Hippocampal formation (tissue), 2 donors: ENCODE measurements around the gene PSMA7.
"Not testable (repeated sequence)": the region's sequence is repeated elsewhere in the genome, so short reads cannot be mapped to it uniquely, and the experiment has no call there.

Experiments used
- DNase-seq, 2 donors: peaks; one replicate each; lab custom pipeline; 2025; lab: John Stamatoyannopoulos, UW

The PSMA7 gene

DNA sequence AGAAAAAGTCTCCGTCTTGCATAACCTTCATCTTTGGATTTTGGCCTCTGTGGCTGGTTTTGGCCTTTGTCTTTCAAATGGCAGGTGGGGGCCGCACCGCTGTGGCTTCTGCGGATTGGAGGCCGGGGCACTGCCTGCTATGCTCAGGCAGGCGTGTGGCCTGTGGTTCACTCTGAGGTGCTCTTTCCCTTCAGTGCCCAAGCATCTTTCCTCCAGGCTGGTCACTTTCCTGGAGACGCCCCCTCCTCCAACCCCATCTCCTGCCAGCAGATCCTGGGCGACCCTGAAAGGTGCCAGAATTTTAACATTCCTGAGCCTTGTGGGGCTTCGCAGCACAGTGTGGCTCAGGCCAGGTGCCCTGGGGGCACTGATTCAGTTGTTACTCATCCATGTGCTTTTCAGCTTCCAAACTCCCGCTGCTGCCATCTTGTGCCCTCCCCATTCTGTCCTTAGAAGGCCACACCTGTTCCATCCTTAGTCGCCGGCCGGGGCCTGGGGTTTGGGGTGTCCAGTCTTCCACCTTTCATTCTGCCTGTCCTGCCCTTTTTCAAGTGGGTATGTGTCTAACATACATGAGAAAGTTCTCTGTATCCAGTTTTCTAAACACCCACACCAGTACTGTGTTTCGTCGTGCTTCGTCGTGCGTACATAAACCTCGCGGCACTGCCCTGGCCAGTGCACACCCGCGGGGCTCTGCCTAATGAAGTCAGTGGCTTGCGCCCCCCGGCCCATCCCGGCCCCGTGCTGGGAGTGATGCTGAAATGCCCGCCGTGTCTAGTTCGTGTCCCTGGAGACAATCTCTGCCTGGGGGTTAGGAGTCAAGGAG lies 12.4 kb upstream of the PSMA7 start:
- DNase-seq = no peak

DNA sequence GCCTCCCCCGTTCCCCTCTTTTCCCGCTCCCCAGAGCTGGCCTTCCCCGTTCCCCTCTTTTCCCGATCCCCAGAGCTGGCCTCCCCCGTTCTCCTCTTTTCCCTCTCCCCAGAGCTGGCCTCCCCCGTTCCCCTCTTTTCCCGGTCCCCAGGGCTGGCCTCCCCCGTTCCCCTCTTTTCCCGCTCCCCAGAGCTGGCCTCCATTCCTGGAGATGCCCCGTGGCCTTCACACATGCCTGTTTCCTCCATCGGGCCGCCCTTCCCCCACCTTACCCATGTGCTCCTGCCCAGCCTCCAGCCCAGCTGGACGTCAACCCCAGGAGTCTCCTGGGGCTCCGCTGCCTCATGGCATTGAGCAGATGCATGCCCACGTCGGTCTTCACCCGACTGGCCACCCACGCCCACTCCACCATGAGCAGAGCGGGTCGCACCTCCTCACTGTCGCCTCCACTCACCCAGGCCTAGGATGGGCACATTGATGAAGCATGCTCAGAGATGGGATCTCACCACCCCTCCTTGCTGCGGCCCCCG lies 8.7 kb upstream of the PSMA7 start:
- no peak for DNase-seq

DNA sequence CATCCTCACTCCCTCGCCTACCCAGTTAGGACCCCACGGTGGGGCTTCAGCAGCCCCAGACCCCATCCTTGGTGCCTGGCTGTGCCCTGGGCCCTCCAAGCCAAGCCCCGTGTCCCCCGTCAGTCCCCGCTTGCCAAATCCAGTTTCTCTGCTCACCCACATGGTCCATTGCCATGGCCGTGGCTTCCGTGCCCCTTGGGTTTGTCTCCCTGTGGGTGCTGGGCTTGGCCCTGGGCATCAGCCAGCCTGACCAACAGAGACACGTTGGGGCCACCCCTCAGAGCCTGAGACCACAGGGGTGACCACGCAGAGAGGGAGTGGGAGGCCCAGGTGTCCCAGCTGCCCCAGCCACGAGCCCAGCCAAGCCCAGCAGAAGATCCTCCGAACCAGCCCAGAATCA lies 8.0 kb upstream of the PSMA7 start:
- DNase-seq = no peak

- DNase-seq = no peak
These were observed 7.0 kb upstream of the PSMA7 start for GRCh38 chr20:62150310-62150575.

DNA sequence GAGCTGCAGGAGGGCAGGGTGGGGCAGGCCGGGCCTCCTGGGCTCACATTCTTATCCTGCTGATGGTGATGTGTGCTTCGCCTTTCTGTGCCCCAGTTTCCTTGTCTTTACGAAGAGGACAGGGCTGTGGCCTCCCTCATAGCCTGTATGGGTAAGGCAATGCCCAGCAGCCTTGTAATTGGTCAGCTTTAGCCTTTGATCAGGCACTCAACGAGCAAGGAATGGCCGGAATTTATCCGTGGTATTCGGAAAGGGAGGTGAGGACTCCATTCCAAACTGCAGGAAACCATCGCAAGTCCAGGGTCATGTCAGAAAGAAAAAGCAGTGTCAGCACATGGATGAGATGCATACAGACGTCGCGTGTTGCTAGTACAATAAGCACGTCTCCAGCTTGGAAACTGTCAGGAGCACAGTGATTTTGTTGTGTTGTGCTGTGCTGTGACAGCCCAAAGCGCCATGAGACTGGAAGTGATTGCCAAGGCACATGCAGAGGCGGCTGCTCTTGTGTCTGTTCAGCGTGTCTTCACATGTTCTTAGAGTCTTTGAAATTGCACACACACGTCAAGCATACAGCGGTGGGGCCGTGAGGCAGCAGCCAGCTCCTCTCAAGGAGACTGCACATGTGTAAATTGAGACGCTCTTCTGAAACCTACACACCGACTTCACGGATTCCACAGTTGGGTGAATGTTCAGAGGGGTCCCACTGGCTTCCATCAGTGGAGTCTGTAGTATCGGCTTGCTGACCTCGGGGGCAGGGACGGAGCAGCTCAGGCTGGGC lies 6.5 kb upstream of the PSMA7 start:
- DNase-seq = no peak

GRCh38 chr20:62148908-62149314 lies 5.7 kb upstream of the PSMA7 start:
- no peak for DNase-seq

- not testable (repeated sequence) for DNase-seq
These were observed 5.2 kb upstream of the PSMA7 start for GRCh38 chr20:62148383-62148782.

GRCh38 chr20:62147528-62147927 lies 4.3 kb upstream of the PSMA7 start:
- DNase-seq = no peak

DNA sequence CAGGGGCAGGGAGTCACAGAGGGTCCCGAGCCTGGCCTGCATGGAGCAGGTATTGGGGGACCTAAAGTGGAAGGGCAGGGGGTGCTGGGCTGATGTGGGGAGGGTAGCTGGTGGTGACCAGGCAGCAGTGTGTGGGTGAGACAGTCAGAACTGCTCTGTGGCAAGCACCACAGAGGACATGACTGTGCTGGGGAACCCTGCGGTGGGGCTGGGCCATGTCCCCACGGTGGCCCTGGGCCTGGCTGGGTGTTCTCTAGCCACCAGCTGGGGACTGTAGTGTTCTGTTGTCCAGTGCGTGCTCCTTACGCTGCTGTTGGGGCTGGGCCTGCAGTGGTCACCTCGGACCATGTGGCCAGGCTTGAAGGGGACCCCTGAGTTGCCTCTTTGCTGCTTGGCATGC lies 3.9 kb upstream of the PSMA7 start:
- no peak for DNase-seq

DNA sequence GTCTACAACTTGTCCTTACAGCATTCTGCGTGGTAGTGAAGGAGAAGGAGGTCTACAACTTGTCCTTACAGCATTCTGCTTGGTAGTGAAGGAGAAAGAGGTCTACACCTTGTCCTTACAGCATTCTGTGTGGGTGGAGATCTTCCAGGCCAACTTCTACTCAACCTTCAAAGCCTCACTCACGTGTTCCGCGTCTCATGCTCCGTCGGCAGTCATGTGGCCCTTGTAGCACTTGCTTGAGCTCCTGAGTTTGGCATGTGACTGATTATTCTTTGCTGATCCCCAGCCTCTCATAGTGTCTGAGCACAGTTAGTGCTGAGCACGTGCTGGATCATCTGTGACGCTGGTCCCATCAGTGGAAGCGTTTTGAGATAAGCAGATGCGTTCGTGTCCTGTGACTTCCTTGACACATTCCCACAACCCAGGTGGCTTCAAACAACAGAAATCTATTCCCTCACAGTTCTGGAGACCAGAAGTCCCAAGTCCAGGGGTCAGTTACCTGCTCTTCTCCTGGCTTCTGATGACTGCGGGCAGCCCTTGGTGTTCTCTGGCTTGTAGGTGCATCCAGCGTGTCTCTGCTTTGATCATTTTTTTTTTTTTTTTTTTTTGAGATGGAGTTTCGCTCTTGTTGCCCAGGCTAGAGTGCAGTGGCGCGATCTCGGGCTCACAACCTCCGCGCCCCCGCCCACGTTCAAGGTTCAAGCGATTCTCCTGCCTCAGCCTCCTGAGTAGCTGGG lies 3.0 kb upstream of the PSMA7 start:
- DNase-seq = no peak

GRCh38 chr20:62145688-62146018 lies 2.5 kb upstream of the PSMA7 start:
- no peak for DNase-seq

- peak in 1 of 2 donors; percentile 18 for DNase-seq
These were observed 997 bp upstream of the PSMA7 start for GRCh38 chr20:62143957-62144825.

DNA sequence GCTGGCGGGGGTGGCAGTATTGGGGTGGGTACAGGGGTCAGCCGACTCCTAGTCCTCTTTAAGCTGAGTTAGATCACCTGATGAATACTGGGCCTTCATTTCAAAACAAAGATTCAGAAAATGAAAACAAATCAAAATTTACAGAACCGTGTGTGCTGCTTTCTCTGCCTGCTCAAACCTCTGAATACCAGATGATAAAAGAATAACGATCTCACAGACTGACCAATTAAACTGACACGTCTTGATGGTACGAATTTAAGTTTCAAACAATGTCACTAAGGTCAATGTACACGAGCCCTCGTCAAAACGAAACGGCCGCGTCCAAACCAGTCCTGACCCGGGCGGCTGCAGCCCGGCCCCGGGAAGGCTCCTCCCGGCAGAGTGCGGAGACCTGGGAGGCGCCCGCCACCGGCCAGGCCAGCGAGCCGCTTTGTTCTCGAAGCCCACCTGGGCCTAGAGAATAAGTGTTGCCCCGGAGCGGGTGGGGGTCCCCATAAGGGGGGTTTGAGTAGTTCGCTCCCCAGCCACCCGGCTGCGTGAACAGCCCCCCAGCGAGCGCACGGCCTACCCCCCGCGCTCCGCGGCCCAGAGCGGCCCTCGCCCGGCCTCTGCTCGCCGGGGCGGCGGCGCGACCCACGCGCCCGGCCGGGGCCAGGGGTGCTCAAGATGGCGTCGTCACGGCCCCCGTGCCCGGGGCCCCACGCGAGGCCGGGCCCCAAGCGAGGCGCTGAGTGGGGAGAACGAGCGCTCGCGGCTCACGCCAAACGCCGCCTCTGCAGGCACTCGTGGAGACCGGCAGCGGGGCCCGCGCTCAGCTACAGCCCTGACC lies 728 bp downstream of the PSMA7 start:
- no peak for DNase-seq

- no peak for DNase-seq
These were observed 1.6 kb downstream of the PSMA7 start for GRCh38 chr20:62141397-62142251.

DNA sequence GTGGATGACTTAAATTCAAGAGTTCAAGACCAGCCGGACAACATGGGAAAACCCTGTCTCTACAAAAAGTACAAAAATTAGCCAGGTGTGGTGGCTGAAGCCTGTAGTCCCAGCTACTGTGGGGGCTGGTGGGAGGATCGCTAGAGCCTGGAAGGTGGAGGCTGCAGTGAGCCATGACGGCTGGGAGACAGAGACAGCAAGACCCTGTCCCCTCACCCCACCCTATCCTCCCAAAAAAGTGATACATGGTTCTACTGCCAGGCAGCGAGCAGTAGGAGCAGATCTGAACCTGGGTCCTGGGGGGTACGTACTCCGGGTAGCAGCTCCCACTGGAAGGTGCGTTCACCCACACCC lies 2.2 kb downstream of the PSMA7 start:
- DNase-seq = no peak

- DNase-seq = no peak
These were observed 3.6 kb downstream of the PSMA7 start for GRCh38 chr20:62139636-62140035.

DNA sequence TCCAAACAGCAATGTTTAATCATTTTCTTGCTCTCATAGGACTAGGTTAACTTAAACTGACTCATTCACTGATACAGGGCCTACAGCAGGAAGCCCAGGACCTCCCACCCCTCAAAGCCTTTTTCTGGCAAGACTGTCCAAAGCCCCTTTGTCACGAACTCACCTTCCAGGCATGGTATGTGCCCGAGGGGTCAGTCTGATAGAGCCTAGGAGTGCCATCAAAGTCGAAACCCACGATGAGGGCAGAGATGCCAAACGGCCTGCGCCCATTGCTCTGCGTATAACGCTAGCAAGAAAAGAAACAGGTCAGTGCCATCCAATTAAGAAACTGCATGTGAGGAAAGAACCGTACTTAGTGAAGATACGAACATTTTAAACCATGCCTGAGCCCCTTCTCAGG lies 4.3 kb downstream of the PSMA7 start:
- DNase-seq = no peak

DNA sequence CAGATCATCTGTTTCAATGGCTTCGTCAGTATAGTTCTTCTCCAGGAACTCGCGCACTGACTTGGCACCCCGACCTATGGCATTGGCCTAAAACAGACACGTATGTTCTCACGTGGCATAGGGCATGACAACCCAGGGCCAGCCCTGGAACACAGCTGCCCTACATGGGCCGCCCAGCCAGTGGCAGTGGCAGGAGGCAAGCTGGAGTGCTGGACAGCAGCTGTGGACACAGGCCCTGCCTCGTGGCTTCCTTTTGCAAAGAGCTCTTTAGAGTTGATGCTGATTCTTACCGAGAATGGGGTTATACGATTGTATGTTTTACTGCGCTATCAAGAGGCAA lies 5.0 kb downstream of the PSMA7 start:
- DNase-seq = no peak

DNA sequence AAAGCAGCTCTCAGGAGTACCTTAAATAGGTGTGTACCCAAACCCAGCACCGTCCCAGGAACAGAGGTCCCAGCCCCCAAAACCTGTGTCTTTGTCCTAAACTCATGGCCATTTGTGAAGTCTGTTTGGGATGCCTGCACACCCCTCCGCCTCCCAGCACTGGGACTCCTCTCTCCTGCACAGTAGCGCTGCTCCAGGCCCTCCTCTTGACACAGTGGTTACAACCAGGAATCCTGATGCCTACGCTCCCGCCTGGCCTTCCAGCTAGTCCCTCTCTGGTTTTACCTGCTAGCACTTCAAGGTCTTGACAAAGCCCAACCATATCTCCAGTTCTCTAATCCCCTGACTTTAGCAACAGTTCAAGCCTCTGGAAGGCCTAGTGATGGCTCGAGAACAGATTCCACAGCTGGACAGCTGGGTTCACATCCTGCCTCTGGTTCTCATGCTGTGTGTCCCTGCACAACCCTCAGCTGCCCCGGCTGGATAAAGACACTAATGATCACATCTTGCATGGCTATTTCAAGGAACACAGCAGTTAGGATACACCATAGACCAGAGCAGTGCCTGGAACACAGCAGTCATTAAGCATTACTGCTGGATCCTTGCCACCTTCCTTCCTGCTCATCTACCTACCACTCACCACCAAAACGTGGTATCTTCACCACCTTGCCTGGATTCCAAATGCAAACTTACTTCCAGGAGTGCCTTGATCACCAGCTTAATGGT lies 5.6 kb downstream of the PSMA7 start:
- no peak for DNase-seq

DNA sequence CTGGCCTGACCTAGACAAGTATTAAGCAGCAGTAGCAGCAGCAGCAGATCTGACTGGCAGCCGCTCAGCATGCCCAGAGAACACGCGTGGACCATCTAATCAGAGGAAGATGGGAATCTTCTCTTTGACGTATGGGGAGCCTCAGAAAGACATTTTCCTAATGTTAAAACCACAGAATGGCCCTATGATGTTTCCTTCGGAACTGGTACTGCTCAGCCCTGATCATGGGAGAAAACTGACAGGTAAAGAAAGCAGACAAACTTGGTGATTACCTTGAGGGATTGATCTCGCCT lies 6.2 kb downstream of the PSMA7 start:
- no peak for DNase-seq
